NCI-H2196 treated with DMSO at 0.1 percent for 48 hours (cell line): ENCODE data around the gene CLSTN2.
A peak's percentile ranks its signal among the peaks of the same experiment; 100 is the strongest.

Experiments
- DNase-seq: peaks from one replicate; lab custom pipeline; 2025; ENCODE audit not compliant: unreplicated experiment; lab: John Stamatoyannopoulos, UW

The CLSTN2 gene

DNA sequence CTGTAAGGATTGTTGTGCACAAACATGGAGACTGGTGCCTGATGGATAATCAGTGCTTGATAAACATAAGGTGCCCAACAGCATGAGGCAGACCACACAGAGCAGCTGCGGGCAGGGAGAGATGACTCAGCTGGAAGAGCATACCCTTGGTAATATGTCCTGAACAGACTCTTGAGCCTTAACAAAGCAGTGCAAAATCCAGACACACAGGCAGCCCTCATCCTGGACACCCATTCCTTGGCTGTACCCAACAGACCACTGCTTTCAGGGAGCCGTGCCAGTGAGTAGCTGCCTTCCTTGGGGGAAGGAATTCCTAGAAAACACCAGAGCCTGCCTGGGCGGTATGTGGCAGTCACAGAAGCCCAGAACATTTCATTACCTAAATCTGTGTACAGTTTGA is 156.2 kb downstream of the CLSTN2 start:
- DNase-seq: no peak

DNA sequence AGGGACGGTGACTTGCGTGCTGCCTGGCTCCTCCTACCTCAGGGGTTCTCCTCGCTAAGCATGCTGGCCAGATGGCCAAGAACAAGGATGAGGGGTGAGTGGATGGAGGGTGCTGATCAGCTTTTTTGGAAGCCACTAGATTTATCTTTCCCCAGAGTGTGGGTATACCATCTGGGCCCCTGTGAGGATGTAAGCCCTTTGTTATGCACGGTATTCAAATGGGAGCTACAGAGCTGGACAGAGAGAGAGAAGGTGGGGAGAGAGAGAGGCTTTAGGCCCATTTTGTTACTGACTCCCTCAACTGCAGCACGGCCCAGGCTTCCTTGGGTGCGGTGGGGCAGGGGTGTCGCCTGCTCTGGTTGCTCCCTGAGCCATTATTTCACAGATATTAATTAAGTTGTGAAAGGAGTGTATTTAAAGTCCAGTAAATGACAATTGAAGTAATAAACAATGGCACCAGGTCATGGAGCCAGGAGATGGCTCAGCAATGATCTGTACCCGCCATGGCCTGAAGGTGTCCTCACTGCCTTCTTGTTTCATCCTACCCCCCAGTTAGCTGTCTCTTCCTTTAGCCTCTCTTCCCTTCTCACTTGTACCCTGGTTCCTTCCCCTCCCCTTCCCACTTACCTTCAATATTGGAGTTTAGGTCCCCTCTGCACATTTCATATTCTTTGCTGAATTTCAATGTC is 158.0 kb downstream of the CLSTN2 start:
- no peak for DNase-seq

DNA sequence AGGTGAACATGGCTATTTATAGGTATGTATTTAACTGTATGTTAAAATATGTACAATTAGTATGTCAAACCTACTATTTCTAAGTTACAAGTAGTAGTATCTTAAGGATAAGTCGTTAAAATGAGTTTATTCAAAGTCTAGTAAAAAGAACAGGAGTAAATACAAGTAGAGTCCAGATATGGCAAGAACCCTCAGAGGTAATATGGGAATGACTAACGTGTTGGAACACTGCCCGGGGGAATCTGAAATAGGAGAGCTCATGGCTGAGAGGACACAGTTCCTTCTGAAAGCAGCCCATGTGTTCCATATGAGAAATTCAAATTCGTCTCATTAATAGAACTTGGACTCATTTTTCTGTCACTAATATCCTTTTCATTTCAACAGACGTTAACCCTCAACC is 158.8 kb downstream of the CLSTN2 start:
- peak; percentile 29 for DNase-seq

DNA sequence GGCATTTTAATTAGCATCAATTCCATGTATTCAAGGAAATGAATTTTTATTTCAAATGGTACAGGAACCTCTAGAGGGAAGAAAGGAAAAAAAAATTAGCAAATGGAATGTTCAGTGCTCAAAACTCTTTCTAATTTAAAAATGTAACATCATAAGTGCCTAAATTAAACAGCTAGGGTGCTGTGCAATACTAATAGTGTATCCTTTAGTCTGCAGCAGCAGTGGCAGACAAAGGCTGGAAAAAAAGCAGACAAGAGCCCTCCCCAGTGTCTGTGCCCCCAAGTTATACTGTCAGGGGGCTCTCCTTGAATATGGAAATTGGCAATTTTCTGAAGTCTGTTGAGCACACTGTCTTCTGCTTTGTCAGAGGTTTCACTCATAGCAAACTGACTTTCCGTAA is 159.5 kb downstream of the CLSTN2 start:
- no peak for DNase-seq

DNA sequence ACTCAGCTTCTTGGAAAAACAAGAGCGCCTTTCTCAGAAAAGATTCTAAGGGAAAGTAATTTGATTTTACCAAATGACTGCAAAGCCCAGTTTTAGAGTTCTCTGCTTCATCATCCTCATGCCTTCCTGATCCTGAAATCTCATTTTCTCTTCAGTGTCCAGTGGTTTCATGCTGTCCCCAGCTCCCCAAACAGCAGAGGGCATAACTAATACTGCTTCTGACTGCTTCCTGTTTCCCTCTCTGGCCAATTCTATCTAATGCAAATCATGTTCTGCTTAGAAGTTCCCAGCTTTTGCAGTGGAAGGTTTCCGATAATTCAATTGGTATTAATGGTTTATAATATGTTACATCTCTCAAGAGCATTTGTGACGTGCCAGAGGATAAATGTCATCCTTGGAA is 161.1 kb downstream of the CLSTN2 start:
- DNase-seq: no peak

DNA sequence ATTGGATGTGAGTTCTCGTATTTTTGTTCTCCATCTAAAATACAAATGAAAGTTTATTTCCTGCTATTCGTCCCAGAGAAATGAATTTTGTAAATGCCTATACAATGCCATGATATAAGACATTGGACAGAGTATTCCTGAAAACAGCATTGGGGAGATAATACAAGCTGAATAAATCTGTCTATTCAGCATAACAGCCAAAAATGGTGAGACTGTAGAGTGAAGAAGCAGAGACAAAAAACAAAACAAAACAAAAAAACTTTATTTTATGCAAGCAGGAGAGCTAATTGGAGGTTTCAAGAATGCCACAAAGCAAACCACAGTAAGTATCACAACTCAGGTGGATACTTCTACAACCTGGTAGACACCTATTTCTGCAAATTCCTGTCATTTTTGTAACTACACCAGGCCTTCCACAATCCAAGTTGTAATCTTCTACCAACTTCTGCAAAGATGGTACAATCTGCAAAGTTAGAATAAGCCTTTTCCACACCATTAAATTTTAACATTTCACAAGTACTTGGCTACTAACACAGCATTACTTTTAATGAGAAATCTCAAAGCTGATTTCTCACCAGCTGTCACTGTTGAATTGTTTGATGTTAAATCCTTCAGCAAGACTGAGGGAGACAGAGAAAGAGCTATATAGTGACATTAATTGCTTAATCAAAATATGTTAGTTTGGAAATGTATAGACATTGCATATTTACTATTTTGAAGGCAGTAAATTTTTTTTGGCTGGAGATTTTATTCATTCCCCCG is 163.1 kb downstream of the CLSTN2 start:
- DNase-seq: no peak

DNA sequence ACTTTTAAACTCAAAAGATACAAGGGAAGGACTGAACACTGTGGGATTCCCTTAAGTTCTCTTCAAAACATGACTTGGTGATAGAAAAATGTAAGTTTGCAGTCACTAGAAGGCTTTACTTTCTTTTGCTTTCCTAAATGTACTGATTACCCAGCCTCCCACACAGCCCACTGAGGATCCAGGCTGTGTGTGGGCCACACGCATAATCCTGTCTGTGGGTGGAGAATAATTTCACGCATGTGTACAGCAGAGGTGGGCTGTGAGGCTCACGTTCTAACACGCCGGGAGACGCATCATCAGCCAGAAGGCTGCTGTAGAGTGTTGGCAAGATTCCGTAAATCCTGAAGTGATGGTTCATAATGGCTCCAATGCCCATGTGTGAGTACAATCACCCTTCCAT is 165.5 kb downstream of the CLSTN2 start:
- no peak for DNase-seq

DNA sequence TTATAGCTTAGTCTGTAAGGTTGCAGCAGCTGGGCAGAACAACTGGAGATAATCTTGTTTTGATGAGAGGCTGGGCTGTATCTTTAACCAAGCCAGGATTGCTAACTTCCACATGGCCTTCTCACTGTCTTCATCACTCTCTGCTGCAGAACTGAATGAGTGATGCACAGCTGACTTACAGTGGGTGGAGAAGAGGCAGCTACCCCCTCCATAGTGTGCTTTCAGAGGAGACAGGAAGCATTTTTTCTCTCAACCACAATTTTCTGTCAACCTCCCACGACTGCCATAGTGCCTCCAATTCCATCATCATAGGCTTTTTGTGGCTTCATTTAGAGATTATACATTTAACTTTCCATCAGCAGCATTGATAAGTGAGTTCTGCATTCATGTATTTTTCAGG is 168.2 kb downstream of the CLSTN2 start:
- no peak for DNase-seq

DNA sequence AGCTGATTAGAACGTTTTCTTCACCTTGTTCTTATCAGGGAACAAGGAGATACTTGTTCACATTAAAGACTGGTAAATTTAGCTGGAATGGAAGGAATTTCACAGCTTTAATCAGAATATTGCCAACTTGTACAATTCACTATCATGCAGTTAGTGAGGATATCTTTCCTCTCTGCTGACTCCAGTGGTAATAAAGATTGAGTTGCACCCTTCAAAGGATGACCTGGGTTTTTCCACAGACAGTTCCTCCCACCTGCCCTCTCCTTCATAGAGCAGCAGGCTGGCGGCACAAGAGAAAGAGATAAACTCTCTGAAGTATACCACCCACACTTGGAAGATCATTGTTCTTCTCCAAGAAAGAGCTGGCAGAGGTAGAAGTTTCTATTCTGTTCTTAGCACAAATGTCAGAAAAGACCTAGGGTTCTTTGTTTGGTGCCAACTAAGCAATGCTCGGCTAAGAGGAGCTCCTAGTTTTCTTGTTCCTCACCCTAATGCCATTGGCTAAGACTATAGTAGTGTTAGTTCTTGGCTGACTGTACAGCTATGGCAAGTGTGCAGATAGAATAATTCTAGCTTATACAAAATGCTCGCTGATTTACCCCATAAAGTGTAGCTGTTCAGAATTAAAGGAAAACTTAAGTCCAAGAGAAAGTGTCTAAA is 169.1 kb downstream of the CLSTN2 start:
- DNase-seq: no peak

DNA sequence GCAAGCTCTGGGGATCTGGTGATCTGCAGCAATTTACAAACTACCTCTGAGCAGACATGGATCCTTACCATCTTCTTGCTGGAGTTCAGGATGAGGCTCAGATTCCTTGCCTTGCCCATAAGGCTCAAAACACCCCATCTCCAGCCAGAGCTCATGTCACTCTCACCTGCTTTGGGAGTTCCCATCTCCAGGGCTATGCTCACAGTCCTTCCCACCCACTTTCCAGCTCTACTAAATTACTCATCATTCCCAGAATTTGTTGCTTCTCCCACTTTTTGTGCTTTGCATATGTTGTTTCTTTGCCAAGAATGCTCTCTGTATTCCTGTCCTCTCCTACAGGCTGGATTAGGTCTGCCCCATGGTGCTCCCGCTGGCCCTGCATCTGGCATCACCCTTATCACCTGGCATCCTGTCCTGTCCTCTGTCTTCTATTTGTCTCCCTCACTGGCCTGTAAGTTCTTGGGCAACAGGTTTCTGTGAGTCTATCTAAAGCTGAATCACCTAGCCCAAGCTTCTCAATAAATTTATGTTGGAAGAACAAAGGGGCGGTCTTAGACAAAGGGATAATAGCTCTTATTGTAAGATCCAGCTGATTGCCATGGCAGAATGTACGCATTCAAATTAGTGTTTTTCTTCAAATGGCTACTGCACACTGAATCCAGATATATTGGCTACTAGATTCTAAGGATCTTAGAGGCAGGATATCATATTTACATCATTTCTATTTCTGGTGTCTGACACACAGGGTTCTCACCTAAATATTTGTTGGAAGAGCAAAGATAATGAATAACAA is 179.2 kb downstream of the CLSTN2 start:
- no peak for DNase-seq

DNA sequence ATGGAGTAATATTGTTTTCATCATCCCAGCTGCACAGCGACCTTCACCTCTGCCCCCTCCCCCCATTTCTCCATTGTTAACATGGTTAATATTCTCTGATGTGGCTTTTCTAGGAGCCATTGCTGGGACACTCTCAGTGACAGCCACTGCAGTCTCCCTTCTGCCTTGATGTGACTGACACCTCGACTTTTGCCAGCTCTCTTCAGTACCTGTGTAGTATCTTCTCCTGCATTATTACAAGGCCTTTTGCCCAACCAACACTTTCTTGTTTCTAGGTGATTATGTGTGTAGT is 179.8 kb downstream of the CLSTN2 start:
- no peak for DNase-seq

DNA sequence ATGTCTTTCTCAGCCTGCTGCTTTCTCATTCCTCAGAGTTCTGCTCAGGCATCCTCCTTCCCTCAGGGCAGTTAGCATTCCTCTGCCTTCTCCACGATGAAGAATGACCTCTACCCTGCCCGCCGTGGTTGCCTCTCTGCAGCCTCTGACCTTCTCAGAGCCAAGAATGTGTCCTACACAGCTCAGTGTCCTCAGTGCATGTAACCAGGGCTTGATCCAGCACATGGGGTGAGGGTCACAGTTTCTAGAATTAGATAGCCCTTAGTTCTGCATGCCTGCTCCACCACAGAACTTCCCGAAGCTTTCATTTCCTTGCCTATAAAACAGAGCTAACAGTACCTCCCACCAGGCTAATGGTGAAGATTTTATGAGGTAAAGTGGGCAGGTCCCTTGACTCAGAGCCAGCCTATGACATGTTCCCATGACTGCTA is 182.1 kb downstream of the CLSTN2 start:
- DNase-seq: no peak

DNA sequence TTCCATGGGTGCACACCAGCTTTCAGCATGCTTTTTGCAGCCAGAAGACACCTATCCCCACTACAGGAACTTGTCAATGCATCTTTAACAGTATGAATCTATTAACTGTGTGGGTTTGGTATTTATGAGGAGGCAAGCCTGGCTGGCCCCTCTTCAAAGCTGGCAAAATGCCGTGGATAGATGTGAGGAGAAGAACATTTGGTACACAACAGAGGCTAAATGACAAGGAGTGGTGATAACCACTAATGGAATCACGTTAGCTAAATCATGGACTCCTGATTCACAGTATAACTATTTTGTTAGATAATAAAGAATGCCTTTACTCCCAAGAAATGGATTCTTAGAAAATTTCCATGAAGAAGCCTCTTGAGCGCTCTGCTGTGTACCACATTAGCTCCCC is 187.2 kb downstream of the CLSTN2 start:
- DNase-seq: no peak

DNA sequence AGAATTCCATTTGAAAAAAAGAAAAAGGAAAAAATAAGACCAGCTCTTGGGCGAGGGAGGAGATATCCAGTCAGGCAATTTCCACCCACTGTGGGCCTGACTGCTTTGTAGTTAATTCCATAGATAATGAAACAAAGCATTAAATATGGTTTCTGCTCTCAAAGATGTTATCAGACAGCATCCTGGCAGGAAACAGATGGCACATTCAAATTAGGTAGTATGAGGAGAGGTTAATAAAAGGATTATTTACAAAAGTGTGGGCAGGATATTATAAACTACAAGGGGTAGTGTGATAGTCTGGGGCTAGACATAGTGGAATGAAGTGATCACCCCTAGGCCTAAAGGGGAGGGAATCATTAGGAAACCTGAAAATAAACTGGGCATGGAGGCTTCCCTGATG is 193.2 kb downstream of the CLSTN2 start:
- no peak for DNase-seq

DNA sequence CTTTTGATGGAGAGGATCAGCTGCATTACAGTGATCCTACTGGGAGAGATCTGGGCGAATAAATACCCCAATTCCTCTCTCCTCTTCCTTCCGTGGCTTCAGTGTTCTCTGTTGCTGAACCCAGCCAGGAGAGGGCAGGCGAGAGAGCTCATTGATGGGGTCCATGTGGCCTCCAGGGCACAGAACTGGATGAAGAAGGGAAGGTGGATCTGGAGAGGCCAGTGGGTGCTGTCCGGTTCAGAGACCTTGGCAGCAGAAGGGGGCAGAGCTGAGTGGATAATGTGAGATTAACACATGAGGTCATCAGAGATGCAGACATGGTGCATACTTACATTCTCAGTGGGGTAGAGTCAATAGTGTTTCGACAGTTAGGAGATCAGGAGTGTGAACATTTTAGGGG is 193.6 kb downstream of the CLSTN2 start:
- no peak for DNase-seq

DNA sequence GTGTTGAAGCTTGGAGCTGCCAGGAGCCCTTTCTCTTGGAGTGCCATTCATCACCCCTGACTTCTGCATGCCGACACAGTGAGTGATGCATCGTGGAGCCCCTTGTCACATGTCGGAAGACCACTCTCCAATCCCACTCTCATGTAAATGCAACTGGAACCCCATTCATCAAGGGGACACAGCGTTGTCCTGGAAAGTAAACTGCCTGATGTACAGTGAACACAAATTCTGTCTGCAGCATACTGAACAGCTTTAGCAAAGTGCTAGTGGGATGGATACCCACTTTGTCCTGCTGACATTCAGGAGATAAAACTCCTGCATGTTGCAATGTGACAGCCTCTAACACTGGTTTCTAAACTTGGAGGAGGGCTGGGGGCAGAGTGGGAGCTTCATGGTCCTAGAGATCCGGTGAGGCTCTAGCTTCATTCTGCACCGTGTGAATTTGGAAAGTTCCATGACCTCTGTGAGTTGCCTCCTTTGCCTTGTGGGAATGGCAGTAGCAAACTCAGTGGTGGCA is 194.8 kb downstream of the CLSTN2 start:
- no peak for DNase-seq

DNA sequence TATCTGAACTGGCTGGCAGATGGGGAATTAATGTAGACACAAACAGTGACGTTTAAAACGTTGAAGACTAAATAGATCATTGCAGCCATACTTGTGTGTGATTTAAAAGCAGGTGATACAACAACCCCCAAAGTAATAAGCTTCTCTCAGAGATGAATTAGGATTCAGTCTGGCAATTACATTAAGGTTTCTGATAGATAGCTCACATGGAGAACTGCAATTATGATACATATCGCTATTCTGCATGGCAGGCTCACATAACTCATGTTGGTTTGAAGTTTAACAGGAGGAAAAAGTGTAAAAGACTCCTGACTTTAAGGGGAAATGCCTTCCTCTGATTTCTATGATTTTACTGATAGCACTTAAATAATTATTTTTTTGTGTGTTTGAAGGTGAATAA is 196.9 kb downstream of the CLSTN2 start:
- no peak for DNase-seq

DNA sequence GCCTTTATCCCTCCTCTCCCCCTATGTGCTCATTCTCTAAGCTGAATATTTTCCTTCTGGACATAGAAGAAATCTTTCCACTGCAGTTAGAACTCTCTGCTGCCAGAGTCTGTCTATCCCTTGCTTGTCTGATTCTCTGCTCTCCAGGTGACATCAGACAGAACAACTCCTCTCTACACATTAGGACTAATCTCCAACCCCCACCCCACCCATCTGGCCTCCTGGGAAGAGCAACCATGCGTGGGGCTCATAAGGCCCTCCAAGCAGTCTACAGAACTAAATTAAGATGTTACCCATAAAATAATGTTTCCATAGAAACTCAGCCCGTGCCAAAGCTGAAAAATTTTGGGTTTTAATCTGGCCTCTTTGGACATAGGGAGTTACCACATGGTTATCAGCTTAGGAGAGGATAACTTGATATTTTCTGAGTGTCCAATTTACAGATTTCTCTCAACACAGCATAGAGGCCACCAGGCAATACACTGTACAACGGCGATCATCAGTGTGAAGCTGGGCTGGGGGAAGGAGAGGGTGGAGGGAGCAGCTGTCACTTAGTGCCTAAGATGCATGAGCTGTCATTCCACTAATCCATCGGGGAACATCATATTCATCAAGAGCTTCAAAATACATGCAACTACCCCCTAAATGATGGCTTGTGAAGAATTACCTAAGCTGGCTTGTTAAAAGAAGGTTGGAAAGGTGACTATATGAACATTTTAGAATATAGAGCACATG is 199.4 kb downstream of the CLSTN2 start:
- no peak for DNase-seq

DNA sequence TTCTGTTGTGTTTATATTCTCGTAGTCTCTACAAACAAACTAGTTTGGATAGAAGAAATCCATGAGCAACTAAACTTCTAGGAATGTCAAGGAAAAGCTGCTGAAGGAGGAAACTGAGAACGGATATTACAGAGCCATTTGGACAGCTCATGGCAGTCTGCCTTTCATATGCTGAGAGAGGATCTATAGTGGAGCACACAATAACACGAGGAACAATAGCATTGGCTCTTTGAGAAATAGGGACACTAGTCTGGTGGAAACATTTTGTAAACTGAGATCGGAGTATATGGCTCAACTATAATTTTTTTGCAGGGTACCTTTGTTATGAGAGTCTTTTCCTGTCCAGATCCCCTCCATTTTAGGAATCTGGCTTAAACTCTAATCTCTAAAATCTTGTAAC is 200.5 kb downstream of the CLSTN2 start:
- DNase-seq: no peak

DNA sequence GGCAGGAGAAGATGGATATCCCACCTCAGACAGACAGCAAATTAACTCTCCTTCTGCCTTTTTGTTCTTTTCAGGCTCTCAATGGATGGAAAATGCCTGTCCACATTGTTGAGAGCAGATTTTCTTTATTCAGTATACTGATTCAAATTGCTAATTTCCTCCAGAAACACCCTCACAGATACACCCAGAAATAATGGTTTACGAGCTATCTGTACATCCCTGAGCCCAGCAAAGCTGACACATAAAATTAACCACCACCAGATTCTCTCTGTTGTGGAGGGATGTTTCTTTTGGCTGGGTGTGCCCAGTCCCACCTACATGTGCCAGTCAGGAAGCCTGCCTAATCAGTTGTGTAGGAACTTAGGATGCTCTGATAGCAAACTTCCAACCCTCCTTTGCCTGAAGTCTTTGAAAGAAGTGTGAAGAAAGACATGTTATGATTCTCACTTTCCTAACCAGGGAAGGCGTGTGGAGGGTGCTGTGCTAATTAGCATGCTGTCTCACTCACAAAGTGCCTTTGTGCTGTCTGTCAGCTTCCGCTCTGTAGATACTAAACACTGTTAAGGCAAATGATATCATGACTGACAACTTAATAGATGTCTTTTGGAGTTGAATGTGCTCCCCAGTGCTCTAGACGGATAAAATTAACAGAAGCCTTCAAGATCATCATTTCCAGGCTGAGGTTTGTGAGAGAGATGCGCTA is 208.5 kb downstream of the CLSTN2 start:
- no peak for DNase-seq
